Measurements from ENCODE around the gene CDRT15. TPM values are rescaled to one million over a fixed set of nuclear protein-coding genes. Genes with fewer than 3 reads are reported as not detected.
"Not testable (repeated sequence)": the region's sequence is repeated elsewhere in the genome, so short reads cannot be mapped to it uniquely, and the experiment has no call there.

CDRT15 gene
- total RNA-seq, 1 experiment from 2014 or later: not detected

GRCh38 chr17:14261406-14261805 is 24.7 kb upstream of the CDRT15 start:
- no peak for DNase-seq (ENCODE audit: low spot score)
- ChIA-PET CTCF (no interaction called here), POLR2A (ENCODE audit: low non-redundant PET) (no interaction called here)
- no peaks in the 10 kb centered on the region for H3K9me3 ChIP-seq (ENCODE audit: low read depth, low read length, poor library complexity, severe bottlenecking)
- no peaks in the 10 kb centered on the region for H3K4me1 ChIP-seq (ENCODE audit: insufficient read depth, low read length, poor library complexity, severe bottlenecking)
- BruUV-seq (replicated peaks): no TSS peak
- H3K27ac ChIP-seq (ENCODE audit: low read depth, low read length, poor library complexity, severe bottlenecking): no peak overlapping the region
- H3K27me3 ChIP-seq (replicated peaks; ENCODE audit: insufficient read depth, low read depth, low read length, poor library complexity): no peaks in the 10 kb centered on the region
- intact Hi-C loops (cut with micrococcal nuclease; ENCODE audit: unreplicated experiment): no loop called here
- H3K4me3 ChIP-seq (ENCODE audit: low read depth, low read length, poor library complexity, severe bottlenecking): no peak overlapping the region
- TF ChIP-seq EZH2 (IDR thresholded peaks at IDR 0.05; ENCODE audit: borderline replicate concordance, low read depth, low read length, poor library complexity, severe bottlenecking) (no peak), CTCF (conservative IDR thresholded peaks at IDR 0.05; ENCODE audit: low read depth, low read length) (no peak)
- no peaks in the 10 kb centered on the region for H3K36me3 ChIP-seq (ENCODE audit: insufficient read depth, low read length, poor library complexity, severe bottlenecking)

GRCh38 chr17:14245629-14246028 is 9.0 kb upstream of the CDRT15 start:
- POLR2A ChIA-PET (ENCODE audit: low non-redundant PET): no interaction called here
- Histone ChIP-seq H3K4me1 (ENCODE audit: insufficient read depth, low read length, poor library complexity, severe bottlenecking) (no peaks in the 10 kb centered on the region), H3K4me3 (ENCODE audit: low read depth, low read length, poor library complexity, severe bottlenecking) (no peak overlapping the region), H3K27ac (ENCODE audit: low read depth, low read length, poor library complexity, severe bottlenecking) (no peak overlapping the region), H3K27me3 (replicated peaks; ENCODE audit: insufficient read depth, low read depth, low read length, poor library complexity) (no peaks in the 10 kb centered on the region), H3K9me3 (ENCODE audit: low read depth, low read length, poor library complexity, severe bottlenecking) (no peaks in the 10 kb centered on the region), H3K36me3 (ENCODE audit: insufficient read depth, low read length, poor library complexity, severe bottlenecking) (no peaks in the 10 kb centered on the region)
- BruUV-seq (replicated peaks): no TSS peak
- intact Hi-C loops (cut with micrococcal nuclease; ENCODE audit: unreplicated experiment): no loop called here
- CTCF ChIA-PET: no interaction called here
- TF ChIP-seq CTCF (conservative IDR thresholded peaks at IDR 0.05; ENCODE audit: low read depth, low read length): no peak
- TF ChIP-seq EZH2 (IDR thresholded peaks at IDR 0.05; ENCODE audit: borderline replicate concordance, low read depth, low read length, poor library complexity, severe bottlenecking): no peak
- DNase-seq (ENCODE audit: low spot score): no peak

- H3K27ac ChIP-seq (ENCODE audit: low read depth, low read length, poor library complexity, severe bottlenecking): no peak overlapping the region
- POLR2A ChIA-PET (ENCODE audit: low non-redundant PET): no interaction called here
- no peaks in the 10 kb centered on the region for H3K4me1 ChIP-seq (ENCODE audit: insufficient read depth, low read length, poor library complexity, severe bottlenecking)
- no TSS peak for BruUV-seq (replicated peaks)
- H3K9me3 ChIP-seq (ENCODE audit: low read depth, low read length, poor library complexity, severe bottlenecking): no peaks in the 10 kb centered on the region
- H3K27me3 ChIP-seq (replicated peaks; ENCODE audit: insufficient read depth, low read depth, low read length, poor library complexity): no peaks in the 10 kb centered on the region
- H3K36me3 ChIP-seq (ENCODE audit: insufficient read depth, low read length, poor library complexity, severe bottlenecking): no peaks in the 10 kb centered on the region
- TF ChIP-seq EZH2 (IDR thresholded peaks at IDR 0.05; ENCODE audit: borderline replicate concordance, low read depth, low read length, poor library complexity, severe bottlenecking) (no peak), CTCF (conservative IDR thresholded peaks at IDR 0.05; ENCODE audit: low read depth, low read length) (no peak)
- DNase-seq (ENCODE audit: low spot score): no peak
- intact Hi-C loops (cut with micrococcal nuclease; ENCODE audit: unreplicated experiment): no loop called here
- CTCF ChIA-PET: no interaction called here
- H3K4me3 ChIP-seq (ENCODE audit: low read depth, low read length, poor library complexity, severe bottlenecking): no peak overlapping the region
Observed at GRCh38 chr17:14245002-14245401, 8.3 kb upstream of the CDRT15 start.

GRCh38 chr17:14239271-14239670 is 2.6 kb upstream of the CDRT15 start:
- H3K9me3 ChIP-seq (ENCODE audit: low read depth, low read length, poor library complexity, severe bottlenecking); H3K4me3 ChIP-seq (ENCODE audit: low read depth, low read length, poor library complexity, severe bottlenecking); CTCF ChIA-PET; H3K36me3 ChIP-seq (ENCODE audit: insufficient read depth, low read length, poor library complexity, severe bottlenecking); H3K4me1 ChIP-seq (ENCODE audit: insufficient read depth, low read length, poor library complexity, severe bottlenecking); intact Hi-C loops (cut with micrococcal nuclease; ENCODE audit: unreplicated experiment); POLR2A ChIA-PET (ENCODE audit: low non-redundant PET); DNase-seq (ENCODE audit: low spot score); H3K27me3 ChIP-seq (replicated peaks; ENCODE audit: insufficient read depth, low read depth, low read length, poor library complexity); BruUV-seq (replicated peaks); H3K27ac ChIP-seq (ENCODE audit: low read depth, low read length, poor library complexity, severe bottlenecking): not testable (repeated sequence)

- H3K27me3 ChIP-seq (replicated peaks; ENCODE audit: insufficient read depth, low read depth, low read length, poor library complexity); H3K27ac ChIP-seq (ENCODE audit: low read depth, low read length, poor library complexity, severe bottlenecking); POLR2A ChIA-PET (ENCODE audit: low non-redundant PET); H3K9me3 ChIP-seq (ENCODE audit: low read depth, low read length, poor library complexity, severe bottlenecking); H3K4me1 ChIP-seq (ENCODE audit: insufficient read depth, low read length, poor library complexity, severe bottlenecking); H3K36me3 ChIP-seq (ENCODE audit: insufficient read depth, low read length, poor library complexity, severe bottlenecking); DNase-seq (ENCODE audit: low spot score); intact Hi-C loops (cut with micrococcal nuclease; ENCODE audit: unreplicated experiment); BruUV-seq (replicated peaks); CTCF ChIA-PET; H3K4me3 ChIP-seq (ENCODE audit: low read depth, low read length, poor library complexity, severe bottlenecking): not testable (repeated sequence)
Observed at GRCh38 chr17:14236032-14236431, 630 bp downstream of the CDRT15 start.

- H3K9me3 ChIP-seq (ENCODE audit: low read depth, low read length, poor library complexity, severe bottlenecking); CTCF ChIA-PET; H3K27me3 ChIP-seq (replicated peaks; ENCODE audit: insufficient read depth, low read depth, low read length, poor library complexity); H3K27ac ChIP-seq (ENCODE audit: low read depth, low read length, poor library complexity, severe bottlenecking); H3K4me1 ChIP-seq (ENCODE audit: insufficient read depth, low read length, poor library complexity, severe bottlenecking); H3K36me3 ChIP-seq (ENCODE audit: insufficient read depth, low read length, poor library complexity, severe bottlenecking); POLR2A ChIA-PET (ENCODE audit: low non-redundant PET); BruUV-seq (replicated peaks); H3K4me3 ChIP-seq (ENCODE audit: low read depth, low read length, poor library complexity, severe bottlenecking); DNase-seq (ENCODE audit: low spot score); intact Hi-C loops (cut with micrococcal nuclease; ENCODE audit: unreplicated experiment): not testable (repeated sequence)
Observed at GRCh38 chr17:14235047-14235446, 1.6 kb downstream of the CDRT15 start.

Measured in A673 (cell line).